H1 (cell line): ENCODE results near the gene RNF113B. TPM values are rescaled to one million over a fixed set of nuclear protein-coding genes. Genes with fewer than 3 reads are reported as not detected.

Source experiments
- CTCF ChIA-PET: fragments of 300-600 bp; sonication (Branson Sonifier 250); formaldehyde crosslinking; loops from one replicate; lab custom pipeline; 2021; ENCODE audit not compliant: partially characterized antibody; lab: Charles Lee
- POLR2A ChIA-PET: fragments of 300-600 bp; sonication (Branson Sonifier 250); formaldehyde crosslinking; loops from one replicate; lab custom pipeline; 2021; ENCODE audit warnings: inconsistent platforms; ENCODE audit not compliant: partially characterized antibody; lab: Charles Lee
- DNase-seq, 2 experiments: peaks; one replicate each; pipeline versions ENCODE4 v3.0.0 to v3.0.0-alpha.2; 2010 to 2022; ENCODE audit warnings: low spot score in 2 of 2, low read depth in 1 of 2, mixed read lengths in 1 of 2
- FAIRE-seq: peaks from 2 replicates; lab custom pipeline; 2011; peaks lifted over from hg19 to GRCh38; lab: Jason Lieb, UNC
- H2AFZ ChIP-seq: 2 replicates; pipeline ENCODE4 v1.8.1; 2012; ENCODE audit warnings: low read length, inconsistent platforms
- H2AK5ac ChIP-seq: 2 replicates; pipeline ENCODE4 v1.6.1; 2013; ENCODE audit warnings: low read depth, low read length
- H2BK120ac ChIP-seq: replicated peaks from 2 replicates; pipeline ENCODE3; 2013; ENCODE audit warnings: low read depth, low read length, inconsistent platforms
- H2BK12ac ChIP-seq: 2 replicates; pipeline ENCODE4 v1.6.1; 2013; ENCODE audit warnings: low read depth, low read length
- H2BK15ac ChIP-seq: 2 replicates; pipeline ENCODE4 v1.6.1; 2013; ENCODE audit warnings: low read length
- H2BK20ac ChIP-seq: 2 replicates; pipeline ENCODE4 v1.6.1; 2013; ENCODE audit warnings: low read length
- H2BK5ac ChIP-seq: 2 replicates; pipeline ENCODE4 v1.6.1; 2013; ENCODE audit warnings: low read depth, low read length
- H3K14ac ChIP-seq: 2 replicates; pipeline ENCODE4 v1.6.1; 2013; ENCODE audit warnings: inconsistent platforms; ENCODE audit not compliant: insufficient read length
- H3K18ac ChIP-seq: 2 replicates; pipeline ENCODE4 v1.6.1; 2013; ENCODE audit warnings: low read length; ENCODE audit errors: extremely low read depth
- H3K23ac ChIP-seq: 2 replicates; pipeline ENCODE4 v1.6.1; 2013; ENCODE audit warnings: inconsistent platforms; ENCODE audit not compliant: insufficient read length
- H3K23me2 ChIP-seq: 2 replicates; pipeline ENCODE4 v1.6.1; 2013; ENCODE audit warnings: low read depth, low read length
- H3K27ac ChIP-seq: 2 replicates; pipeline ENCODE4 v1.6.1; 2011; ENCODE audit warnings: low read depth, low read length, inconsistent platforms
- H3K27me3 ChIP-seq, 4 experiments: replicated peaks in 1 of 4; 1 replicate in 1 of 4; 2 replicates in 3 of 4; pipeline versions ENCODE4 v1.6.1 to v1.8.1; 2011 to 2013; ENCODE audit warnings: low read length in 3 of 4, mild to moderate bottlenecking in 3 of 4, inconsistent platforms in 2 of 4, mixed read lengths in 2 of 4, moderate library complexity in 1 of 4; ENCODE audit not compliant: control insufficient read depth in 3 of 4, insufficient read depth in 3 of 4; ENCODE audit errors: extremely low read depth in 1 of 4
- H3K36me3 ChIP-seq, 4 experiments: 2 replicates each; pipeline versions ENCODE4 v1.6.1 to v1.8.1; 2011 to 2013; ENCODE audit warnings: mild to moderate bottlenecking in 4 of 4, low read length in 3 of 4, moderate library complexity in 2 of 4, control low read depth in 1 of 4, inconsistent platforms in 1 of 4; ENCODE audit not compliant: insufficient read depth in 4 of 4, control insufficient read depth in 2 of 4
- H3K4ac ChIP-seq: replicated peaks from 2 replicates; pipeline ENCODE3; 2013; ENCODE audit warnings: low read length, low read depth, mixed read lengths, inconsistent platforms; ENCODE audit not compliant: insufficient read length
- H3K4me1 ChIP-seq, 4 experiments: replicated peaks in 1 of 4; 1 replicate in 1 of 4; 2 replicates in 3 of 4; pipeline versions ENCODE4 v1.6.1 to v1.8.1; 2011 to 2013; ENCODE audit warnings: low read length in 3 of 4, inconsistent platforms in 2 of 4, mixed read lengths in 1 of 4; ENCODE audit not compliant: insufficient read depth in 4 of 4, control insufficient read depth in 3 of 4
- H3K4me2 ChIP-seq, 2 experiments: 2 replicates each; pipeline versions ENCODE4 v1.6.1 to v1.8.1; 2011 to 2013; ENCODE audit warnings: low read depth in 2 of 2, low read length in 2 of 2, control low read depth in 1 of 2, inconsistent platforms in 1 of 2, mild to moderate bottlenecking in 1 of 2; ENCODE audit not compliant: insufficient read depth in 1 of 2
- H3K4me3 ChIP-seq, 4 experiments: fragments of 200-600, 300-600 bp in 1 of 4; sonication (generic), shearing (Covaris generic), sonication (Bioruptor Twin) in 1 of 4; 2 replicates each; pipeline versions ENCODE4 v1.5.1 to v1.8.1; 2011 to 2016; ENCODE audit warnings: low read length in 4 of 4, low read depth in 3 of 4, control low read depth in 2 of 4, inconsistent platforms in 2 of 4, mild to moderate bottlenecking in 2 of 4, mixed read lengths in 1 of 4, moderate library complexity in 1 of 4; ENCODE audit not compliant: insufficient read depth in 2 of 4; ENCODE audit errors: extremely low read depth in 1 of 4
- H3K56ac ChIP-seq: replicated peaks from 2 replicates; pipeline ENCODE3; 2013; ENCODE audit warnings: low read depth, mild to moderate bottlenecking, mixed read lengths, low read length, inconsistent platforms; ENCODE audit not compliant: insufficient read length
- H3K79me1 ChIP-seq: 2 replicates; pipeline ENCODE4 v1.6.1; 2013; ENCODE audit warnings: low read depth, low read length, control low read depth
- H3K79me2 ChIP-seq, 2 experiments: 2 replicates each; pipeline versions ENCODE4 v1.6.1 to v1.8.1; 2012 to 2013; ENCODE audit warnings: low read length in 2 of 2, mild to moderate bottlenecking in 2 of 2, inconsistent platforms in 1 of 2; ENCODE audit not compliant: insufficient read depth in 2 of 2, control insufficient read depth in 1 of 2
- H3K9ac ChIP-seq, 4 experiments: replicated peaks in 1 of 4; 1 replicate in 1 of 4; 2 replicates in 3 of 4; pipeline versions ENCODE4 v1.6.1 to v1.8.1; 2011 to 2013; ENCODE audit warnings: low read depth in 3 of 4, low read length in 3 of 4, control low read depth in 2 of 4, mild to moderate bottlenecking in 2 of 4, moderate library complexity in 2 of 4, inconsistent platforms in 1 of 4; ENCODE audit errors: extremely low read depth in 1 of 4
- H3K9me3 ChIP-seq, 2 experiments: 2 replicates each; pipeline versions ENCODE4 v1.6.1 to v1.8.1; 2012 to 2013; ENCODE audit warnings: mild to moderate bottlenecking in 2 of 2, moderate library complexity in 2 of 2, control low read depth in 1 of 2, inconsistent platforms in 1 of 2, low read depth in 1 of 2, low read length in 1 of 2, mixed read lengths in 1 of 2; ENCODE audit not compliant: insufficient read depth in 2 of 2
- H4K20me1 ChIP-seq, 2 experiments: replicated peaks in 1 of 2; 2 replicates each; pipeline versions ENCODE3 to v1.8.1; 2011 to 2013; ENCODE audit warnings: inconsistent platforms in 2 of 2, low read length in 2 of 2, mild to moderate bottlenecking in 1 of 2; ENCODE audit not compliant: insufficient read depth in 2 of 2, control insufficient read depth in 1 of 2
- H4K5ac ChIP-seq: 2 replicates; pipeline ENCODE4 v1.6.1; 2013; ENCODE audit warnings: low read length, low read depth, mixed read lengths, inconsistent platforms; ENCODE audit not compliant: insufficient read length
- H4K8ac ChIP-seq: 2 replicates; pipeline ENCODE4 v1.8.0; 2013; ENCODE audit warnings: mild to moderate bottlenecking, moderate library complexity, low read length, inconsistent platforms; ENCODE audit not compliant: insufficient read depth; ENCODE audit errors: extremely low read depth
- H4K91ac ChIP-seq: replicated peaks from 2 replicates; pipeline ENCODE3; 2013; ENCODE audit warnings: low read length, mixed read lengths, inconsistent platforms; ENCODE audit not compliant: insufficient read length
- BRCA1 ChIP-seq: IDR thresholded peaks from 2 replicates; pipeline ENCODE4 v1.6.1; 2012; ENCODE audit warnings: low read depth, low read length, improper control_type of control experiment
- CBX5 ChIP-seq: fragments of 300-800, 300-1000 bp; sonication (generic); IDR thresholded peaks from 2 replicates; pipeline ENCODE4 v1.7.1; 2016; ENCODE audit warnings: antibody characterized with exemption, low read length, low read depth
- CHD2 ChIP-seq: IDR thresholded peaks from 2 replicates; pipeline ENCODE4 v1.6.1; 2012; ENCODE audit warnings: low read length, improper control_type of control experiment
- GTF2F1 ChIP-seq: IDR thresholded peaks from 2 replicates; pipeline ENCODE4 v1.6.1; 2012; ENCODE audit warnings: low read depth, low read length, improper control_type of control experiment, borderline replicate concordance
- KDM5A ChIP-seq: fragments of 200-600 bp; IDR thresholded peaks from 2 replicates; pipeline ENCODE4 v1.7.1; 2012; ENCODE audit warnings: mild to moderate bottlenecking, low read length, inconsistent platforms, mixed read lengths
- NRF1 ChIP-seq: IDR thresholded peaks from 2 replicates; pipeline ENCODE4 v1.6.1; 2011; ENCODE audit warnings: mild to moderate bottlenecking, low read depth, low read length, improper control_type of control experiment
- RBBP5 ChIP-seq: IDR thresholded peaks from 2 replicates; pipeline ENCODE4 v1.7.1; 2012; ENCODE audit warnings: low read depth, mild to moderate bottlenecking, inconsistent platforms, low read length, moderate library complexity, borderline replicate concordance
- RNF2 ChIP-seq: fragments of 200-900, 300-1000 bp; sonication (generic); IDR thresholded peaks from 2 replicates; pipeline ENCODE4 v1.7.1; 2016; ENCODE audit warnings: borderline replicate concordance, low read depth, mild to moderate bottlenecking, antibody characterized with exemption, low read length; ENCODE audit not compliant: poor library complexity, severe bottlenecking; ENCODE audit errors: missing control alignments
- YY1 ChIP-seq: IDR thresholded peaks from 2 replicates; pipeline ENCODE4 v1.6.1; 2011; ENCODE audit warnings: low read depth, mild to moderate bottlenecking, low read length
- WGBS, 2 experiments: shearing (Covaris generic) in 1 of 2; methylation state at CpG; one replicate each; pipeline versions ENCODE4 v1.1.6 to v1.1.7; 2013 to 2015; ENCODE audit warnings: low lambda C conversion rate in 2 of 2, mixed read lengths in 2 of 2, inconsistent platforms in 1 of 2, low coverage in 1 of 2, missing lambda C conversion rate in 1 of 2; ENCODE audit not compliant: insufficient replicate concordance in 2 of 2, insufficient coverage in 1 of 2, insufficient read length in 1 of 2; ENCODE audit errors: extremely low coverage in 1 of 2, missing lambda C conversion rate in 1 of 2; 5-methylcytosine and 5-hydroxymethylcytosine counted together
- polyA plus RNA-seq, 7 experiments: library from polyadenylated mRNA; depleted of rRNA in 3 of 7; stranded (reverse) in 5 of 7; unstranded in 2 of 7; fragments of >200 nt in 5 of 7; fragments of 200-250 nt in 2 of 7; gene quantifications; 1 replicate in 5 of 7; 2 replicates in 1 of 7; 4 replicates in 1 of 7; pipeline versions ENCODE4 v1.2.1 to v1.2.3, GENCODE V29; 2011 to 2013; ENCODE audit warnings: missing spikeins in 2 of 7, mixed read lengths in 2 of 7
- total RNA-seq: library from RNA; stranded (reverse); fragmentation: NEBNext Ultra II Directional; extraction: Animal tissue kit (Norgen Biotek cat#: 25700); gene quantifications from 2 replicates; pipeline ENCODE4 v1.2.1, GENCODE V29; 2021
- TF ChIP-seq, protein P1 (sequence below): IDR thresholded peaks from 2 replicates; pipeline ENCODE4 v1.6.1; 2011; ENCODE audit warnings: low read depth, mild to moderate bottlenecking, low read length; ENCODE audit not compliant: insufficient read depth

Gene RNF113B
- total and polyA plus RNA-seq, 2 of the 8 experiments (the other 6 are each of a cell fraction or from before 2014, with no cell fraction given), result not detected

DNA sequence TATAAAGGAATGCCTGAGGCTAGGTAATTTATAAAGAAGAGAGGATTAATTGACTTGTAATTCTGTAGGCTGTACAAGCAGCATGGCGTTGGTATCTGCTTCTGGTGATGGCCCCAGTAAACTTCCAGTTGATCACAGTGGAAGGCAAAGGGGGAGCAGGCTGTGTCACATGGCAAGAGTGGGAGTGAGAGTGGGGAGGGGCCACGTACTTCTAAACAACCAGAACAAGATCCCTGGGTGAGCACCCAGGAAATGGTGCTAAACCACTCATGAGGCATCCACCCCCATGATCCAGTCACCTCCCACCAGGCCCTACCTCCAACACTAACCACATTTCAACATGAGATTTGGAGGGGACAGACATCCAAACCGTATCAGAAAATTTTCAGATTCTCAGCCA is 3.0 kb upstream of the RNF113B start:
- H3K4ac ChIP-seq, result no peak overlapping the region
- H3K9ac ChIP-seq, result no peak overlapping the region
- H2AFZ ChIP-seq, result no peak overlapping the region
- no peak overlapping the region for H3K23ac ChIP-seq
- peak overlapping the region; percentile 25; the same call in 1 of the 2 replicates for H2BK15ac ChIP-seq
- 93% methylated on average over 3 of the region's 3 CpGs; no CpG with 5 or more reads in 1 of the 2 experiments for WGBS, 2 experiments
- peaks cover 0 to 3% (median 1%) of the 10 kb centered on the region in 4 experiments; a peak in 2 of 8 replicates for H3K36me3 ChIP-seq
- H3K27ac ChIP-seq, result no peak overlapping the region
- peaks cover 0 to 63% of the 10 kb centered on the region in 2 experiments; a peak in 2 of 4 replicates for H3K79me2 ChIP-seq
- no peak overlapping the region for H3K18ac ChIP-seq
- no peaks in the 10 kb centered on the region for H3K9me3 ChIP-seq
- POLR2A ChIA-PET, result no interaction called here
- FAIRE-seq (no peak), DNase-seq (no peak)
- H3K14ac ChIP-seq, result no peak overlapping the region
- H2BK5ac ChIP-seq, result no peak overlapping the region
- H3K23me2 ChIP-seq, result no peaks in the 10 kb centered on the region
- peaks cover 0 to 4% (median under 1%) of the 10 kb centered on the region in 4 experiments; a peak in 3 of 7 replicates for H3K4me1 ChIP-seq
- no peak overlapping the region for H3K4me3 ChIP-seq
- no peaks in the 10 kb centered on the region for H3K27me3 ChIP-seq
- no peak overlapping the region for H2BK120ac ChIP-seq
- H2AK5ac ChIP-seq, result 0 out of 2 replicates have a peak overlapping the region, but pooled peaks have one; percentile 56
- CTCF ChIA-PET, result no interaction called here
- H2BK12ac ChIP-seq, result no peak overlapping the region
- H3K79me1 ChIP-seq, result peaks cover 6% of the 10 kb centered on the region; the same call in 1 of the 2 replicates
- no peak overlapping the region for H4K8ac ChIP-seq
- H2BK20ac ChIP-seq, result no peak overlapping the region
- H3K56ac ChIP-seq, result no peak overlapping the region
- TF ChIP-seq GTF2F1 (no peak), BRCA1 (no peak), CBX5 (no peak), NRF1 (no peak), KDM5A (no peak), RNF2 (no peak), YY1 (no peak), RBBP5 (no peak), CHD2 (no peak)
- TF ChIP-seq, protein P1, sequence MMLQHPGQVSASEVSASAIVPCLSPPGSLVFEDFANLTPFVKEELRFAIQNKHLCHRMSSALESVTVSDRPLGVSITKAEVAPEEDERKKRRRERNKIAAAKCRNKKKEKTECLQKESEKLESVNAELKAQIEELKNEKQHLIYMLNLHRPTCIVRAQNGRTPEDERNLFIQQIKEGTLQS, result no peak
- no peak overlapping the region for H4K91ac ChIP-seq
- no peak overlapping the region for H4K5ac ChIP-seq
- H4K20me1 ChIP-seq, result peaks cover 0 to 5% of the 10 kb centered on the region in 2 experiments
- no peak overlapping the region for H3K4me2 ChIP-seq
